HCT116 (cell line): ENCODE data around the gene MT3. TPM values are rescaled to one million over a fixed set of nuclear protein-coding genes. Genes with fewer than 3 reads are reported as not detected.

Source experiments
- ATAC-seq: fragments of 200-7000 bp; cut with Tn5 transposase; 2 replicates; pipeline ENCODE4 v1.9.1; 2020; ENCODE audit warnings: mild to moderate bottlenecking, moderate library complexity
- BruUV-seq: library from RNA; stranded (reverse); fragments of 400-500 nt; replicated peaks from 2 replicates; lab custom pipeline; 2021; lab: Mats Ljungman, UMichigan
- CTCF ChIA-PET: fragments of 300-600 bp; sonication (Branson Sonifier 250); formaldehyde crosslinking; loops from one replicate; lab custom pipeline; 2021; ENCODE audit warnings: antibody characterized with exemption; lab: Charles Lee
- POLR2A ChIA-PET: fragments of 300-600, 350-600 bp; sonication (Branson Sonifier 250); formaldehyde crosslinking; loops from one replicate; lab custom pipeline; 2021; ENCODE audit warnings: antibody characterized with exemption; lab: Charles Lee
- RAD21 ChIA-PET, 2 experiments: fragments of 300-600 bp; sonication (Branson Sonifier 250); formaldehyde crosslinking; loops; one replicate each; lab custom pipeline; 2023; ENCODE audit warnings: low total read pairs in 2 of 2; ENCODE audit not compliant: uncharacterized antibody in 2 of 2, unreplicated experiment in 2 of 2, low non-redundant PET in 1 of 2; lab: Charles Lee
- DNase-seq: peaks from one replicate; pipeline ENCODE4 v3.0.0-alpha.2; 2010; ENCODE audit warnings: low read depth, low spot score
- H2AFZ ChIP-seq: fragments of 200-600 bp; shearing (Covaris generic), sonication (generic); 2 replicates; pipeline ENCODE4 v1.6.1; 2017; ENCODE audit warnings: low read depth, mixed run types, mixed read lengths, antibody characterized with exemption, low read length; ENCODE audit not compliant: poor library complexity, severe bottlenecking
- H3K27ac ChIP-seq: 2 replicates; pipeline ENCODE4 v1.5.1; 2012; ENCODE audit warnings: low read depth, low read length
- H3K27me3 ChIP-seq: fragments of 200-600 bp; sonication (generic); 2 replicates; pipeline ENCODE4 v1.6.1; 2016; ENCODE audit warnings: mixed run types, low read length, mixed read lengths; ENCODE audit not compliant: insufficient read depth
- H3K36me3 ChIP-seq, 2 experiments: fragments of 200-500 bp in 1 of 2; fragments of 200-600 bp in 1 of 2; sonication (Bioruptor generic) in 1 of 2; sonication (generic) in 1 of 2; 2 replicates each; pipeline versions ENCODE4 v1.5.1 to v1.6.1; 2014 to 2016; ENCODE audit warnings: low read length in 2 of 2, inconsistent platforms in 1 of 2, mixed read lengths in 1 of 2, mixed run types in 1 of 2; ENCODE audit not compliant: insufficient read depth in 2 of 2, control insufficient read depth in 1 of 2
- H3K4me1 ChIP-seq, 2 experiments: fragments of 200-600 bp in 1 of 2; sonication (generic) in 1 of 2; 2 replicates each; pipeline versions ENCODE4 v1.5.1 to v1.6.1; 2012 to 2017; ENCODE audit warnings: low read length in 2 of 2, inconsistent platforms in 1 of 2, mild to moderate bottlenecking in 1 of 2, mixed read lengths in 1 of 2, mixed run types in 1 of 2, moderate library complexity in 1 of 2; ENCODE audit not compliant: insufficient read depth in 2 of 2, control insufficient read depth in 1 of 2
- H3K4me2 ChIP-seq: fragments of 200-600 bp; sonication (generic); 2 replicates; pipeline ENCODE4 v1.6.1; 2017; ENCODE audit warnings: mixed run types, low read length, mixed read lengths
- H3K4me3 ChIP-seq, 2 experiments: fragments of 200-600 bp in 1 of 2; sonication (generic) in 1 of 2; replicated peaks in 1 of 2; 2 replicates each; pipeline ENCODE4 v1.5.1; 2011 to 2016; ENCODE audit warnings: low read length in 2 of 2, control low read depth in 1 of 2, low read depth in 1 of 2, mild to moderate bottlenecking in 1 of 2, mixed read lengths in 1 of 2, mixed run types in 1 of 2
- H3K79me2 ChIP-seq: fragments of 200-600 bp; sonication (generic); 2 replicates; pipeline ENCODE4 v1.6.1; 2017; ENCODE audit warnings: mild to moderate bottlenecking, mixed run types, low read length, moderate library complexity, mixed read lengths; ENCODE audit not compliant: insufficient read depth
- H3K9ac ChIP-seq: fragments of 200-600 bp; sonication (generic); 2 replicates; pipeline ENCODE4 v1.6.1; 2016; ENCODE audit warnings: low read length, mixed read lengths
- H3K9me2 ChIP-seq: fragments of 200-600 bp; sonication (generic), shearing (Covaris generic); 2 replicates; pipeline ENCODE4 v1.6.1; 2017; ENCODE audit warnings: mixed run types, mild to moderate bottlenecking, moderate library complexity; ENCODE audit not compliant: insufficient read depth
- H3K9me3 ChIP-seq, 2 experiments: fragments of 200-500 bp in 1 of 2; fragments of 200-600 bp in 1 of 2; sonication (Bioruptor generic) in 1 of 2; sonication (generic) in 1 of 2; 2 replicates each; pipeline ENCODE4 v1.6.1; 2014 to 2017; ENCODE audit warnings: low read length in 2 of 2, mixed read lengths in 2 of 2, inconsistent platforms in 1 of 2, low read depth in 1 of 2, mild to moderate bottlenecking in 1 of 2, mixed run types in 1 of 2, moderate library complexity in 1 of 2; ENCODE audit not compliant: control insufficient read depth in 1 of 2, insufficient read depth in 1 of 2
- H4K20me1 ChIP-seq: fragments of 200-600 bp; sonication (generic), shearing (Covaris generic); 2 replicates; pipeline ENCODE4 v1.6.1; 2017; ENCODE audit warnings: mixed run types, mild to moderate bottlenecking, moderate library complexity; ENCODE audit not compliant: insufficient read depth
- CEBPB ChIP-seq: IDR thresholded peaks from 2 replicates; pipeline ENCODE4 v1.6.1; 2012; ENCODE audit warnings: low read depth
- ELF1 ChIP-seq: IDR thresholded peaks from 2 replicates; pipeline ENCODE4 v1.6.1; 2012; ENCODE audit warnings: low read depth, borderline replicate concordance
- EZH2phosphoT487 ChIP-seq: fragments of 200-600 bp; IDR thresholded peaks from 2 replicates; pipeline ENCODE4 v1.6.1; 2018; ENCODE audit warnings: antibody characterized with exemption, borderline replicate concordance
- RAD21 ChIP-seq: IDR thresholded peaks from 2 replicates; pipeline ENCODE4 v1.6.1; 2012; ENCODE audit warnings: low read depth, mild to moderate bottlenecking
- TCF7L2 ChIP-seq: IDR thresholded peaks from 2 replicates; pipeline ENCODE4 v1.7.0; 2011; ENCODE audit warnings: borderline replicate concordance, inconsistent platforms; ENCODE audit not compliant: insufficient read depth, insufficient read length; ENCODE audit errors: extremely low read depth
- ZFX ChIP-seq: fragments of 450-650 bp; IDR thresholded peaks from 2 replicates; pipeline ENCODE4 v1.6.1; 2017
- ZNF274 ChIP-seq: fragments of 200-500 bp; sonication (Bioruptor generic); IDR thresholded peaks from 2 replicates; pipeline ENCODE4 v1.6.1; 2014; ENCODE audit warnings: mild to moderate bottlenecking, low read depth, low read length, inconsistent platforms
- intact Hi-C: fragments of 100-400 bp; cut with micrococcal nuclease; formaldehyde crosslinking; loops from 2 replicates; pipeline ENCODE4 v1.10.0; 2022
- total RNA-seq: library from RNA; stranded (reverse); gene quantifications from one replicate; pipeline ENCODE4 v1.2.1, GENCODE V29; 2021; ENCODE audit not compliant: unreplicated experiment
- TF ChIP-seq, protein P1 (sequence below), 3 experiments: fragments of 200-600 bp in 1 of 3; sonication (generic) in 1 of 3; IDR thresholded peaks in 2 of 3; conservative IDR thresholded peaks in 1 of 3; 2 replicates each; pipeline ENCODE4 v1.5.1; 2012 to 2017; ENCODE audit warnings: low read depth in 2 of 3, low read length in 2 of 3, antibody characterized with exemption in 1 of 3, borderline replicate concordance in 1 of 3, control low read depth in 1 of 3, mild to moderate bottlenecking in 1 of 3, mixed read lengths in 1 of 3, mixed run types in 1 of 3, moderate library complexity in 1 of 3; ENCODE audit not compliant: insufficient read depth in 1 of 3
- TF ChIP-seq, protein P2 (sequence below): IDR thresholded peaks from 2 replicates; pipeline ENCODE4 v1.6.1; 2012
- TF ChIP-seq, protein P3 (sequence below): IDR thresholded peaks from 2 replicates; pipeline ENCODE4 v1.6.1; 2012; ENCODE audit warnings: low read depth

MT3 gene
- total RNA-seq, 1 experiment from 2014 or later = not detected

DNA sequence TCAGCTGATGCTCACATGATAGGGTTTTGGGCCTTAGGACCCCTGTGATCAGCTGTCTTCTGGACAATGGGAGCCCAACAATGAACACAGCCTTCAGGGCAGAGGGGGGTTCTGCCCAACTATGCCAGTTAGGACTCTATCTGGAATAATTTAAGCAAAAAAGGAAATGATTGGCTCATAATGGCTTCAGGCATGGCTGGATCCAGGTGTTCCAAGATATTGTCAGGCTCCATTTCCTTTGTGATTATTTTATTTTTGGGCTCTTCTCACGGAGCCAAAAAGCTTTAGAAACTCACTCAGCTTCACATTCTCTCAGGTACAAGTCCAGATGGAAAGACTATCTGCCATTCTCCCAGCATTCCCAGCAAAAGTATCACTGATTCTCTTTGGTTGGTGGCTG lies 16.1 kb downstream of the MT3 start (continued):
- TF ChIP-seq, protein P1, sequence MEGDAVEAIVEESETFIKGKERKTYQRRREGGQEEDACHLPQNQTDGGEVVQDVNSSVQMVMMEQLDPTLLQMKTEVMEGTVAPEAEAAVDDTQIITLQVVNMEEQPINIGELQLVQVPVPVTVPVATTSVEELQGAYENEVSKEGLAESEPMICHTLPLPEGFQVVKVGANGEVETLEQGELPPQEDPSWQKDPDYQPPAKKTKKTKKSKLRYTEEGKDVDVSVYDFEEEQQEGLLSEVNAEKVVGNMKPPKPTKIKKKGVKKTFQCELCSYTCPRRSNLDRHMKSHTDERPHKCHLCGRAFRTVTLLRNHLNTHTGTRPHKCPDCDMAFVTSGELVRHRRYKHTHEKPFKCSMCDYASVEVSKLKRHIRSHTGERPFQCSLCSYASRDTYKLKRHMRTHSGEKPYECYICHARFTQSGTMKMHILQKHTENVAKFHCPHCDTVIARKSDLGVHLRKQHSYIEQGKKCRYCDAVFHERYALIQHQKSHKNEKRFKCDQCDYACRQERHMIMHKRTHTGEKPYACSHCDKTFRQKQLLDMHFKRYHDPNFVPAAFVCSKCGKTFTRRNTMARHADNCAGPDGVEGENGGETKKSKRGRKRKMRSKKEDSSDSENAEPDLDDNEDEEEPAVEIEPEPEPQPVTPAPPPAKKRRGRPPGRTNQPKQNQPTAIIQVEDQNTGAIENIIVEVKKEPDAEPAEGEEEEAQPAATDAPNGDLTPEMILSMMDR (IDR thresholded peaks at IDR 0.05 in 2 of 3, conservative IDR thresholded peaks at IDR 0.05 in 1 of 3; ENCODE audit: borderline replicate concordance in 1 of 3, insufficient read depth in 1 of 3, low read depth in 2 of 3, low read length in 2 of 3) = no peak
- TF ChIP-seq, protein P2, sequence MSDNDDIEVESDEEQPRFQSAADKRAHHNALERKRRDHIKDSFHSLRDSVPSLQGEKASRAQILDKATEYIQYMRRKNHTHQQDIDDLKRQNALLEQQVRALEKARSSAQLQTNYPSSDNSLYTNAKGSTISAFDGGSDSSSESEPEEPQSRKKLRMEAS = no peak
- TF ChIP-seq CEBPB = no peak
- no peak for TF ChIP-seq EZH2phosphoT487
- no peak for TF ChIP-seq TCF7L2
- TF ChIP-seq RAD21 = no peak
- no peak for TF ChIP-seq ZNF274

DNA sequence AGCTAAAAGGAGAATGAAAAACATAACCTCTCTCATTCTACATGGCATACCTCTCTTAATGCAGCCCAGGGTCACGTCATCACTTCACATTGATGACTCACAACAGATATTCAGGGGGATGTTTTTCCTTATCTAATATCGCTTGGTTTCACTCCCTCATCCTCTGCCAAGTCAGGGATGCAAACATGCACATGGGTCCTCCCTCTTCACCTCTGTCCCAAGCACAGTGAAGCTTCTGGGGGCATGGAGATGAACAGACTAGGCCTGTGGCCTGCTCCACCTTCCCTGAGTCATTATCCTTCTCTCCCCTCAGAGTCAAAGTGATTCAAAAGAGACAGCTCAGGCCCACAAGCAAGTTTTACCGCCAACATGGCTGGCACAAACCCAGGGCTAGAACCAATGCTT lies 16.7 kb downstream of the MT3 start:
- Histone ChIP-seq H3K27ac (peak overlapping the region; percentile 96), H2AFZ (no peak overlapping the region), H3K9ac (peak overlapping the region; percentile 91), H3K4me2 (peak overlapping the region; percentile 95), H3K79me2 (peaks cover 14% of the 10 kb centered on the region), H3K27me3 (no peaks in the 10 kb centered on the region), H3K9me3 (no peaks in the 10 kb centered on the region), H3K4me3 (peak overlapping the region in 1 of 2 experiments; percentile 85; a peak in 2 of 4 replicates), H3K4me1 (peaks cover 48 to 65% of the 10 kb centered on the region in 2 experiments), H3K36me3 (no peaks in the 10 kb centered on the region), H4K20me1 (no peaks in the 10 kb centered on the region), H3K9me2 (no peaks in the 10 kb centered on the region)
- ChIA-PET CTCF (interaction anchor here (1.0 to 5.3 kb wide), 5 partner anchors 19 to 183 kb away, joined by 3 to 65 read pairs (median 4); partner anchors contain the start of gene MT1E), POLR2A (interaction anchor here (3.9 to 16.1 kb wide), 2 partner anchors 19 to 95 kb away, joined by 14 to 344 read pairs; partner anchors contain the start of gene MT1E), RAD21 (interaction anchor here (1.2 to 2.0 kb wide), 4 partner anchors 19 to 96 kb away, joined by 3 to 7 read pairs (median 5); partner anchors contain the start of gene MT1E (in 2 of the 2))
- BruUV-seq = no TSS peak
- DNase-seq = peak; percentile 48
- ATAC-seq = no peak
- TF ChIP-seq ELF1 = no peak
- no peak for TF ChIP-seq CEBPB
- TF ChIP-seq, protein P3, sequence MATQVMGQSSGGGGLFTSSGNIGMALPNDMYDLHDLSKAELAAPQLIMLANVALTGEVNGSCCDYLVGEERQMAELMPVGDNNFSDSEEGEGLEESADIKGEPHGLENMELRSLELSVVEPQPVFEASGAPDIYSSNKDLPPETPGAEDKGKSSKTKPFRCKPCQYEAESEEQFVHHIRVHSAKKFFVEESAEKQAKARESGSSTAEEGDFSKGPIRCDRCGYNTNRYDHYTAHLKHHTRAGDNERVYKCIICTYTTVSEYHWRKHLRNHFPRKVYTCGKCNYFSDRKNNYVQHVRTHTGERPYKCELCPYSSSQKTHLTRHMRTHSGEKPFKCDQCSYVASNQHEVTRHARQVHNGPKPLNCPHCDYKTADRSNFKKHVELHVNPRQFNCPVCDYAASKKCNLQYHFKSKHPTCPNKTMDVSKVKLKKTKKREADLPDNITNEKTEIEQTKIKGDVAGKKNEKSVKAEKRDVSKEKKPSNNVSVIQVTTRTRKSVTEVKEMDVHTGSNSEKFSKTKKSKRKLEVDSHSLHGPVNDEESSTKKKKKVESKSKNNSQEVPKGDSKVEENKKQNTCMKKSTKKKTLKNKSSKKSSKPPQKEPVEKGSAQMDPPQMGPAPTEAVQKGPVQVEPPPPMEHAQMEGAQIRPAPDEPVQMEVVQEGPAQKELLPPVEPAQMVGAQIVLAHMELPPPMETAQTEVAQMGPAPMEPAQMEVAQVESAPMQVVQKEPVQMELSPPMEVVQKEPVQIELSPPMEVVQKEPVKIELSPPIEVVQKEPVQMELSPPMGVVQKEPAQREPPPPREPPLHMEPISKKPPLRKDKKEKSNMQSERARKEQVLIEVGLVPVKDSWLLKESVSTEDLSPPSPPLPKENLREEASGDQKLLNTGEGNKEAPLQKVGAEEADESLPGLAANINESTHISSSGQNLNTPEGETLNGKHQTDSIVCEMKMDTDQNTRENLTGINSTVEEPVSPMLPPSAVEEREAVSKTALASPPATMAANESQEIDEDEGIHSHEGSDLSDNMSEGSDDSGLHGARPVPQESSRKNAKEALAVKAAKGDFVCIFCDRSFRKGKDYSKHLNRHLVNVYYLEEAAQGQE = no peak
- TF ChIP-seq ZFX = peak; percentile 59
- intact Hi-C loops = loop anchor here (2.0 kb wide), 1 partner anchor 49 kb away; no protein-coding TSS in a partner anchor
